ENCODE measurements around the gene KDM7A. TPM values are rescaled to one million over a fixed set of nuclear protein-coding genes. Genes with fewer than 3 reads are reported as not detected.

Gene KDM7A
- total and polyA plus RNA-seq, 9 of the 15 experiments (the other 6 are each of a cell fraction or from before 2014, with no cell fraction given), result 0.90 to 8.4 (median 7.0) TPM

- Histone ChIP-seq H3K9me1 (ENCODE audit: control insufficient read depth, insufficient read depth, low read length) (no peaks in the 10 kb centered on the region), H3K79me2 (ENCODE audit: control insufficient read depth, insufficient read depth, low read length) (no peaks in the 10 kb centered on the region), H3K27ac (ENCODE audit: extremely low read depth, low read depth, low read length) (no peak overlapping the region), H3K4me3 (no peak overlapping the region), H3K9ac (ENCODE audit: insufficient read depth in 1 of 2, low read depth in 2 of 2, low read length in 2 of 2) (peak overlapping the region in 1 of 2 experiments; percentile 47; a peak in 1 of 4 replicates), H3K9me3 (replicated peaks; ENCODE audit: control insufficient read depth, insufficient read depth, low read depth, low read length) (no peaks in the 10 kb centered on the region), H3K4me1 (replicated peaks in 1 of 2; ENCODE audit: control insufficient read depth in 2 of 2, insufficient read depth in 2 of 2, low read length in 2 of 2) (no peaks in the 10 kb centered on the region), H3K4me2 (ENCODE audit: insufficient read depth, low read length) (no peak overlapping the region), H4K20me1 (replicated peaks; ENCODE audit: control insufficient read depth, insufficient read depth, low read length) (no peaks in the 10 kb centered on the region), H2AFZ (ENCODE audit: low read depth, low read length) (no peak overlapping the region), H3K36me3 (ENCODE audit: control insufficient read depth, insufficient read depth, low read length) (peaks cover 43% of the 10 kb centered on the region), H3K27me3 (ENCODE audit: control insufficient read depth in 2 of 2, insufficient read depth in 2 of 2, low read length in 2 of 2) (no peaks in the 10 kb centered on the region)
- intact Hi-C loops (cut with micrococcal nuclease) (no loop called here), in situ Hi-C loops (cut with MboI) (no loop called here)
- WGBS (ENCODE audit: insufficient coverage, low coverage, missing lambda C conversion rate), result 85% methylated on average over 12 of the region's 12 CpGs
- ChIA-PET CTCF (ENCODE audit: low intra/inter-chr PET ratio) (no interaction called here), POLR2A (interaction anchor here (0.8 to 1.4 kb wide), 5 partner anchors 13 to 24 kb away, joined by 3 to 5 read pairs (median 3); no protein-coding TSS in a partner anchor)
- DNase-seq (ENCODE audit: extremely low read depth in 1 of 4, low spot score in 3 of 4) (no peak), ATAC-seq (no peak), FAIRE-seq (no peak)
- no TSS peak for BruUV-seq (replicated peaks)
- no peak for TF ChIP-seq ZNF311 (CRISPR knock-in tag; IDR thresholded peaks at IDR 0.05)
- TF ChIP-seq RBM22 (IDR thresholded peaks at IDR 0.05; ENCODE audit: low read depth, low read length, poor library complexity, severe bottlenecking), result no peak
- no peak for TF ChIP-seq ARID4B (CRISPR knock-in tag; IDR thresholded peaks at IDR 0.05)
- TF ChIP-seq, protein P1, sequence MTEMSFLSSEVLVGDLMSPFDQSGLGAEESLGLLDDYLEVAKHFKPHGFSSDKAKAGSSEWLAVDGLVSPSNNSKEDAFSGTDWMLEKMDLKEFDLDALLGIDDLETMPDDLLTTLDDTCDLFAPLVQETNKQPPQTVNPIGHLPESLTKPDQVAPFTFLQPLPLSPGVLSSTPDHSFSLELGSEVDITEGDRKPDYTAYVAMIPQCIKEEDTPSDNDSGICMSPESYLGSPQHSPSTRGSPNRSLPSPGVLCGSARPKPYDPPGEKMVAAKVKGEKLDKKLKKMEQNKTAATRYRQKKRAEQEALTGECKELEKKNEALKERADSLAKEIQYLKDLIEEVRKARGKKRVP (CRISPR knock-in tag; IDR thresholded peaks at IDR 0.05), result no peak
- TF ChIP-seq ZNF174 (CRISPR knock-in tag; IDR thresholded peaks at IDR 0.05), result no peak
- TF ChIP-seq SRSF9 (IDR thresholded peaks at IDR 0.05; ENCODE audit: borderline replicate concordance, low read depth, low read length), result no peak
- TF ChIP-seq SP2 (IDR thresholded peaks at IDR 0.05; ENCODE audit: extremely low read depth, low read depth, low read length, poor library complexity, severe bottlenecking), result no peak
- TF ChIP-seq ZKSCAN3 (CRISPR knock-in tag; IDR thresholded peaks at IDR 0.05), result no peak
- TF ChIP-seq NRF1 (conservative IDR thresholded peaks at IDR 0.05 in 1 of 2, IDR thresholded peaks at IDR 0.05 in 1 of 2), result no peak
- no peak for TF ChIP-seq ETV1 (tag; conservative IDR thresholded peaks at IDR 0.05; ENCODE audit: low read depth)
These were observed 135.0 kb downstream of the KDM7A start for GRCh38 chr7:140041659-140042385.

Data from K562 (cell line).